ENCODE measurements around the gene MAGI1.

GRCh38 chr3:65729973-65730372 lies 308.7 kb downstream of the MAGI1 start:
- TF ChIP-seq POLR2A (IDR thresholded peaks at IDR 0.05) (no peak), CTCF (IDR thresholded peaks at IDR 0.05 in 8 of 11, conservative IDR thresholded peaks at IDR 0.05 in 3 of 11) (no peak)
